ENCODE results near the gene TFIP11.
"Not testable (repeated sequence)": the region's sequence is repeated elsewhere in the genome, so short reads cannot be mapped to it uniquely, and the experiment has no call there.

Gene TFIP11

DNA sequence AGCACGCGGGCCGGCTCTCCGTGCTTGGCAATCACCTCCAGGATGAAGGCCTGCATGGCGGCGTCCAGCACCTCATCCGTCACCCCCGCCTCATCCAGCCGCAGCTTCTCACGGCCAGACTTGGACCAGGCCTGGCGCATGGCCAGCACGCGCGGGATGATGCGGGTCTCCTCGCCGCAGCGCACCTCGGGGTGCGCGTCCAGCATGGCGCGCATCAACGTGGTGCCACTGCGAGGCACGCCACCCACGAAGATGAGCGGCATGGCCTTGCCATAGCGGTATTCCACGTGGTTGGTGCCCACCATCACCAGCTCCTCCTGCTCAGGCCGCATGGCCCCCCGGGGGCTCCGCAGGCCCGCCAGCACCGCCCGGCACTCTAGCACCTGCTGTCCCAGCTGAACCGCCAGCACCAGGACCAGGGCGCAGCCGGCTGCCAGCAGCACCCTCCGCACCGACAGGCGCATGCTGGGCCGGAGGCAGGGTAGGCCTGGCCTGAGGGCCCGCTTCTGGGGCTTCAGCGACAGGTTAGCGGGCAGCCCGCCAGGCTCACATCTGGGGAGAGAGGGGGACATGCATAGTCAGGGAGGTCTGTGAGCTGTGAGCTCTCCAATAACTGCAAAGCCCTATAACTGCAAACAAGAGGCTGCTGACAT is 29.0 kb upstream of the TFIP11 start:
- no peak for DNase-seq (ENCODE audit: low spot score)

DNA sequence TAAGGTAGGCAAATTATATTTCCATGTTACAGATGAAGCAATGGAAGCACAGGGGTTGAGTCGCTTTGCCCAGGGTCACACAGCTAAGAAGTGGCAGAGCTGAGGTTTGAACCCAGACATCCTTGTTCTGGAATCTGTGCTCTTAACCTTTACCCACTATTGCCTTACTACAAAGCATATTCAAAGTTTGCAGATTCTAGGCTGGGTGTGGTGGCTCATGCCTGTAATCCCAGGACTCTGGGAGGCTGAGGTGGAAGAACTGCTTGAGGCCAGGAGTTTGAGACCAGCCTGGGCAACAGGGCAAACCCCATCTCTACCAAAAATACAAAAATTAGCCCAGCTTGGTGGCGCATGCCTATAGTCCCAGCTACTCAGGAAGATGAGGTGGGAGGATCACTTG is 27.8 kb upstream of the TFIP11 start:
- DNase-seq (ENCODE audit: low spot score) = no peak

- no peak for DNase-seq (ENCODE audit: low spot score)
Measured at GRCh38 chr22:26536762-26537134, 24.5 kb upstream of the TFIP11 start.

DNA sequence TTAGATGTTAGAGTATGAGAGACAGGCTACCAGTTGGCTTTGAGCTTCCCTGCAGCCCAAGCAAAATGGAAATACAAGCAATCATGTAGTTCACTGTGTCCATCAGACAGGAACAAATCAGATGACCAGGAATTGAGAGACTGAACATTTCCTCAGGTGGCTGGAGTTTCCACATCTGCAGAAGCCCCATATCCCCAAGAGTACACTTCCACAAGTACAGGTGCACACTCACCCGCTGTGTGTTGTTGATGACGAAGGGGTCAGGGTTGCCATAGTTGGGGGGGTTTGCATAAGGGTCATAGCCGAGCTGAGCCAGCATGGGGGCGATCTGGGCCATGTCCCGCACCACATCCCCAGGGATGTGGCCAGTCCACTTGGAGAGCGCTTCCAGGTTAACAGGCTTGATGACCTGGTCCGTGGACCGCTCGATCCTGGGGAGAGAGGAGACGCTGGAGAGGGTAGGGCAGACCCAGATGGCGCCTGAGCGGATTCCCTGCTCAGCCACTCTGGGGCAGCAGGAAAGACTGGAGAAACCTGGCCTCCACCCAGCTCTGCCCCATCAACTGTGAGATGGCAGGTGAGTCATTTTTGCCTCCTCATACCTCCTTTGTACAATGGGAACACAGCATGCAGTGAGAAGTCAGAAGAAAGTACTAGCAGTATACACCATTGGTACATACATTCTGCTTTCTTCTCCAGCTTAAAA is 23.9 kb upstream of the TFIP11 start:
- DNase-seq (ENCODE audit: low spot score) = no peak

GRCh38 chr22:26535603-26535908 is 23.3 kb upstream of the TFIP11 start:
- DNase-seq (ENCODE audit: low spot score) = no peak

DNA sequence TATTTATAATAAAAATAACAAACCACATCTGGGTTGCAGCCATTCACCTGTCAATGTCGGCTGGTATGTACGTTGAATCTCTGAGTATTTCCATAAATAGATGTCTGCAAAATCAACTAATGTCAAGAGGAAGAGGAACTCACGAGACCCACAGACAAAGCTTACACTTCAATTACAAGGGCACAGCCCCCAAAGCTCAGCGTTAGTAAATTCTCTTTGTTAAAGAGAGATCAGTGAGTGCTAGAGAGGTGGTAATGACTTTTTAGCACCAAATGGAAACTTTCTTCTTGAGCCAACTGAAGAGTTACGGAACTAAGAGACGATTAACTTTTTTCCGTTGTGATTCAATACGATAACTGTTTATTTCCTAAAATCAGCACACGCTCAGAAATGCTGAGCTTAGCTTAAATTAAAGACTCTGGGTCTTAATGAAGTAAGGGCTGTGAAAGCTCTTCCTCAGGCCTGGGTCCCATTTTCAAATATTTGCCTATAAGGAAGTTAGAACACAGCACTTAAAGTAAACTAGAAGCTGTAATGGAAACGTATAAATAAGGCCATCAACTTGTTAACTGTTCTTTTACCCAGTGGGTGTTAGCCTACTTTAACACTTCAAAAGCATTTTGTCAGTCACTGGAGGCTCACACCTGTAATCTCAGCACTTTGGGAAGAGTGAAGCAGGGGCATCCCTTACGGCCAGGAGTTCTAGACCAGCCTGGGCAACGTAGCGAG is 22.8 kb upstream of the TFIP11 start:
- no peak for DNase-seq (ENCODE audit: low spot score)

GRCh38 chr22:26534171-26534855 is 22.0 kb upstream of the TFIP11 start:
- no peak for DNase-seq (ENCODE audit: low spot score)

DNA sequence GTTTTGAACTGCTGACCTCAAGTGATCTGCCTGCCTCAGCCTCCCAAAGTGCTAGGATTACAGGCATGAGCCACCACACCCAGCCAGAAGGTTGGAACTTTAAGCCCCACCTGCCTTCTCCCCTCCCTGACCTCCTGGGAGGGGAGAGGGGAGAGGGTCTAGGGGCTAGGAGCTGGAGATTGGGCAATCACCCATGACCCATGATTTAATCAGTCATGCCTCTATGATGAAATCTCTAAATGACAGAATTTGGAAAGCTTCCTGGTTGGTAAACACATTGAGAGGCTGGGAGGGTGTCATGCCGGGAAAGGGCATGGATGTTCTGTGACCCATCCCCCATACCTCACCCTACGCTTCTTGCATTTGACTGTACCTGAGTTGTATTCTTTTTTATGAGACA is 17.1 kb upstream of the TFIP11 start:
- DNase-seq (ENCODE audit: low spot score) = no peak

- DNase-seq (ENCODE audit: low spot score) = not testable (repeated sequence)
Measured at GRCh38 chr22:26528518-26528917, 16.2 kb upstream of the TFIP11 start.

DNA sequence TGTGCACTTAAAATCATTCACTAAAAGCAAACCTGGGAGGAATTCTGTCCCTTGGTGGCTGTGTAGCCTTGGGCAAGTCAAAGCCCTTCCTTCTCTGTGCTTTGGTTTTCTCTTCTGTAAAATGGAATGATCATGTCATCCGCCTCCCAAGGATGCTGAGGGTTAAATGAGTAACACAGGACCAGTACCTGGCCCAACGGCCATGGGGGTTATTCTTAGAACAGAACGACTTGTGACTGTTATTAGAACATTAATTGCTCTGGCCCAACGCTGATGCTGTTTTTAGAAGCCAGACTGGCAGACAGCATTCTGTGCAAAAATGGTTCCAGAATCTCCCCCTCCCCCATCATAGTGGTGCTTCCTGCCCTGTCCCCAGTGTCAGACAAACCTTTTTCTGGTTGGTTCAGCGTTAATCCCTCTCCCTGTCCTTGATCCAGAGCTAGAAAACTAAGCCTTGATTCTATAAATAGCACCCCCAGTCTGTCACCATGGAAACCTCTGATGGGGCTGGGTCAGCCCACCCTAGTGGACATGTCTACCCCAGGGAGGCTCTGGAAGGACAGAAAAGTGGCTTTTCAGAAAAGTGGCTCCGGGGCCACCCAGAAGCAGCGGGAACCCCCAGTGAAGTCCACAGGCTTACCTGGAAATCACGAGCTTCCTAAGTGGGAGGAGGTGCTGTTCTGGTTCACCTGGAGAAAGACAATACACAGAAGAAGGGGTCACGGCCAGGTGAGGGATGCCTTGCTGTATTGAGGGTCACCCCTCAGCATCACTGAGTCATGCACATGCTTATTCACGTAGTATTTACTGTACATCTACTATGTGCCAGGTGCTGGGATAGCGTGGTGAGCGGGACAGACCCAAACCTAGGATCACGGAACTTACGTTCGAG is 15.5 kb upstream of the TFIP11 start:
- DNase-seq (ENCODE audit: low spot score) = no peak

- no peak for DNase-seq (ENCODE audit: low spot score)
Measured at GRCh38 chr22:26527167-26527566, 14.9 kb upstream of the TFIP11 start.

- DNase-seq (ENCODE audit: low spot score) = no peak
Measured at GRCh38 chr22:26525946-26526564, 13.8 kb upstream of the TFIP11 start.

DNA sequence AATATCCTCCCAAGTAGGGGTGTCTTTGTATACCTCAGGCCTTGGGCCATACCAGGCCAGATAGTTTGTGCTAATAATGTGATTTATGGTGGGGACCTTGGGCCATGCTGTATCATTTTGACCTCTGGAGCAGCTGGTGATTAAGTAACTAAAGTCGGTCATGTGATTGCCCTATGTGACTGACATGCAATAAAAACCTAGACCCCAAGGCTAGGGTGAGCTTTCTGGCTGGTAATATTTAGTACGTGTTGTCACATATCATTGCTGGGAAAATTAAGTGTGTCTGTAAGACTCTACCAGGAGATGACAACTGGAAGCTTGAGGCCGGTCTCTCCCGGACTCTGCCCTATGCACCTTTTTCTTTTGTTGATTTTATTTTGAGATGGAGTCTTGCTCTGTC is 12.6 kb upstream of the TFIP11 start:
- no peak for DNase-seq (ENCODE audit: low spot score)

DNA sequence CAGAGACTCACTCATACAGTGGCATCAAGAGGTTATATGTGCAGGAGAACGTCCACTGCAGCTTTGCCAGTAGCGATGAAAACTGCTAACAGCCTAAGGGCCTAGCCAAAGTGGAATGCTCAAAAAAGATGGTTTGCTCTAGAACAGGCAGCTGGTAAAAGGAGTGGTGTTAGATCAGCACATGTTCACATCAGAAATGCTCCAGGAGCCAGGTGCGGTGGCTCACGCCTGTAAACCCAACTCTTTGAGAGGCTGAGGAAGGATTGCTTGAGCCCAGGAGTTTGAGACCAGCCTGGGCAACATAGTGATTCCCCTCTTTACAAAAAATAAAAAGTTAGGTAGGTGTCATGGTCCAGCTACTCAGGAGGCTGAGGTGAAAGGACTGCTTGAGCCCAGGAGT is 10.3 kb upstream of the TFIP11 start:
- DNase-seq (ENCODE audit: low spot score) = no peak

DNA sequence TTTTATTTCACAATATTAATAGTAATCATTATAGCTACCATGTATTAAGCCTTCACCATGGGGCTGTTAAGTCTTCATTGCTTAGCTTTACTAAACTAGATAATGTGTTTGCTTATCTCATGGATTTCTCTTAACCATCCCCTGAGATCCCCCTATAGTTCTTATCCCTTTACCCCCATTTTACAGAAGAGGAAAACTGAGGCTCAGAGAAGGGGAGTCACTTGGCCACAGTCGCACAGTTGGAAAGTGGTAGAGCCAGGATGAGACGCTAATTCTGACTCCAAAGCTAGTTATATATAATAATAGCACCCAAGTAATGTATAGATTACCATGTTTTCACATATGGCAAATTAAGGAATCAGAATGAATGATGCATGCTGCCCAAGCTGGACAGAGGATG is 9.7 kb upstream of the TFIP11 start:
- no peak for DNase-seq (ENCODE audit: low spot score)

- DNase-seq (ENCODE audit: low spot score) = no peak
Measured at GRCh38 chr22:26517429-26517828, 5.2 kb upstream of the TFIP11 start.

DNA sequence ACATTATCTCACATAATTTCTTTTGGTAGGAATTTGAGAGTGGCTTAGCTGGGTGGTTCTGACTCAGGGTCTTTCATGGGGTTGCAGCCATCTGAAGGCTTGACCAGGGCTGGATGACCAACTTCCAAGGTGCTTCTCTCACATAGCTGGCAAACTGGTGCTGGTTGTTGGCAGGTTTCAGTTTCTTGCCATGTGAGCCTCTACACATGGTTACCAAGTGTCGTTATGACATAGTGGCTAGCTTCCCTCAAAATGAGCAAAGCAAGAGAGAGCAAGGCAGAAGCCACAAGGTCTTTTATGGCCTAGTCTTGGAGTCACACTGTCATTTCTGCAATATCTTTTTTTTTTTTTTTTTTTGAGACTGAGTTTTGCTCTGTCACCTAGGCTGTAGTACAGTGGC is 4.2 kb upstream of the TFIP11 start:
- no peak for DNase-seq (ENCODE audit: low spot score)

DNA sequence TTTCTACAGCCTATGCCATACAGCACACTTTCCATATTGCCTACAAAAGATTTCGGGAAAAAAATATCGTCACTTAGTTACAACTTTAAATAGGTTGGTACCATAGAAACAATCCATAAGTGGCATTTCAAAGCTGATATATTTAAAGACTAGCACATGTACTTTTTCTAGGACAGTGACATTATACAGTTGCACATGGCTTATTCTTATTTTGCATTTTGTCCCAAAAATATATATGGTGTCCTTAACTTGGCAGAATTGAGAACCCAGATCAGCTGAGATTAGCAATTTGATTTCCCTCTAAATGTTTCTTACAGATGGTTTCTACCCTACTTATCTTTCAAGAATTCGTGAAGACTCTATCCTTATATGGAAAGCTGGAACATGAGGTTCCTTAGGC is 3.7 kb upstream of the TFIP11 start:
- no peak for DNase-seq (ENCODE audit: low spot score)

GRCh38 chr22:26514419-26515161 is 2.3 kb upstream of the TFIP11 start:
- no peak for DNase-seq (ENCODE audit: low spot score)

DNA sequence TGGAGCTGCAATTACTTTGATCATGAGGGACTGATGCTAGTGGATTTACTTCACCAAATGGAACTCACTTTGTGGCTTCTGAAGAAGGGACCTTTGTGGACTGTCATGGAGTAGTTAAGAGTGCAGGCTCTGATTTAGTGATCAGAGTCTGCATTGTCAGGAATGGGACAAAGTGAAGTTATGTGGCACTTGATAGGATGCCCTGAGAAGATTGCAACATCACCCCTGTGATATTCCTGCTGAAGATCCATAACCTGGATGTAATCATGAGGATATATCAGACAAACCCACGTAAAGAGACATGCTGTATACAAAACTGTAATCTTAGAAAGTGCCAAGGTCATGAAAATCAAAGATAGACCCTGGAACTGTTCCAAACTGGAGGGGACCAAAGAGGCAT is 1.6 kb upstream of the TFIP11 start:
- DNase-seq (ENCODE audit: low spot score) = no peak

DNA sequence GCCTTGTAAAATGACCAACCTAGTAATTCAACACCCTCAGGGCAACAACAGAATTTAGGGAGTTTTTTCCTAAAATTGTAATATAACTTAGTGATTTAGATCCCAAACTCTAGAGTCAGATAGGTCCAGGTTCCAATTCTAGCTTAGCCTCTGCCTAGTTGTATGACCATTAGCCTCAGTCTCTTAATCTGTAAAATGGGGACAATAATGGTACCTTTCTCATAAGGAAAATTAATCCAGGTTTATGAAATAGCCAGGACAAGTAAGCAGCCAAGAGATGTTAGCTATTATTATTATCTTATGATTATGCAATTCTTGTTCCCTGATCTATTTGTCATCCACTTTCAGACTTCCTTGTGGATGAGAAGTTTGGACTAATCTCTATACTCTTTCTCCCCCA is 4.1 kb downstream of the TFIP11 start:
- DNase-seq (ENCODE audit: low spot score) = no peak

Measured in iPS-NIHi11 (cell line).